Gastroesophageal sphincter (tissue), 2 donors: ENCODE measurements around the gene ACAN.

Experiments used
- POLR2A ChIP-seq, 2 donors: fragments of 450-650 bp; IDR thresholded peaks; one replicate each; pipeline ENCODE4 v1.6.1; 2017; ENCODE audit warnings: antibody characterized with exemption in 2 of 2, mild to moderate bottlenecking in 2 of 2, moderate library complexity in 1 of 2
- POLR2AphosphoS5 ChIP-seq: sonication (generic); formaldehyde crosslinking; IDR thresholded peaks from one replicate; pipeline ENCODE4 v1.6.1; 2017; ENCODE audit warnings: antibody characterized with exemption

- no peak for TF ChIP-seq POLR2AphosphoS5
- TF ChIP-seq POLR2A (IDR thresholded peaks at IDR 0.05): no peak
Measured at GRCh38 chr15:88860212-88860611, 57.0 kb downstream of the ACAN start.
